MM.1S (cell line): ENCODE measurements around the gene HS6ST3.
"Not testable (repeated sequence)": the region's sequence is repeated elsewhere in the genome, so short reads cannot be mapped to it uniquely, and the experiment has no call there.

Source experiments
- DNase-seq: peaks from one replicate; pipeline ENCODE4 v3.0.0-alpha.2; 2015
- H2AFZ ChIP-seq: fragments of 300-600 bp; sonication (generic); 2 replicates; pipeline ENCODE4 v1.6.0; 2016; ENCODE audit warnings: antibody characterized with exemption, low read length
- H3F3A ChIP-seq: fragments of 300-600 bp; sonication (generic); 2 replicates; pipeline ENCODE4 v1.6.1; 2016; ENCODE audit warnings: mild to moderate bottlenecking, antibody characterized with exemption, low read length, moderate library complexity, mixed read lengths; ENCODE audit not compliant: insufficient read depth
- H3K27ac ChIP-seq: fragments of 300-600 bp; sonication (generic); 2 replicates; pipeline ENCODE4 v1.5.1; 2016; ENCODE audit warnings: mild to moderate bottlenecking, low read length
- H3K27me3 ChIP-seq: fragments of 300-600 bp; sonication (generic); replicated peaks from 2 replicates; pipeline ENCODE4 v1.6.0; 2016; ENCODE audit warnings: low read length; ENCODE audit not compliant: insufficient read depth
- H3K36me3 ChIP-seq: fragments of 300-600 bp; sonication (generic); replicated peaks from 2 replicates; pipeline ENCODE4 v1.6.1; 2016; ENCODE audit warnings: mild to moderate bottlenecking, low read length, mixed read lengths; ENCODE audit not compliant: insufficient read depth
- H3K4me1 ChIP-seq: fragments of 300-600 bp; sonication (generic); 2 replicates; pipeline ENCODE4 v1.6.1; 2016; ENCODE audit warnings: low read length, mixed read lengths
- H3K4me2 ChIP-seq: fragments of 300-600 bp; sonication (generic); 2 replicates; pipeline ENCODE4 v1.6.0; 2016; ENCODE audit warnings: low read depth, low read length
- H3K4me3 ChIP-seq: fragments of 300-600 bp; sonication (generic); 2 replicates; pipeline ENCODE4 v1.5.1; 2016; ENCODE audit warnings: low read length, mixed read lengths
- H3K79me2 ChIP-seq: fragments of 300-600 bp; sonication (generic); 2 replicates; pipeline ENCODE4 v1.6.1; 2016; ENCODE audit warnings: mixed run types, low read length, mixed read lengths
- H3K9ac ChIP-seq: fragments of 300-600 bp; sonication (generic); 2 replicates; pipeline ENCODE4 v1.6.1; 2016; ENCODE audit warnings: low read length, mixed read lengths
- H3K9me2 ChIP-seq: fragments of 300-600 bp; sonication (generic); replicated peaks from 2 replicates; pipeline ENCODE4 v1.6.1; 2016; ENCODE audit warnings: mild to moderate bottlenecking, low read length, mixed read lengths; ENCODE audit not compliant: insufficient read depth
- H3K9me3 ChIP-seq: fragments of 300-600 bp; sonication (generic); replicated peaks from 2 replicates; pipeline ENCODE4 v1.6.1; 2016; ENCODE audit warnings: mild to moderate bottlenecking, low read length, mixed read lengths; ENCODE audit not compliant: insufficient read depth
- H4K20me1 ChIP-seq: fragments of 300-600 bp; sonication (generic); 2 replicates; pipeline ENCODE4 v1.6.1; 2016; ENCODE audit warnings: mild to moderate bottlenecking, low read length, moderate library complexity, mixed read lengths; ENCODE audit not compliant: insufficient read depth
- CTCF ChIP-seq: fragments of 300-600 bp; sonication (generic); IDR thresholded peaks from 2 replicates; pipeline ENCODE4 v1.5.1; 2016; ENCODE audit warnings: antibody characterized with exemption, low read length, mixed read lengths
- EZH2 ChIP-seq: fragments of 300-600 bp; sonication (generic); optimal IDR thresholded peaks from 2 replicates; pipeline ENCODE3; 2017; ENCODE audit warnings: low read depth, mild to moderate bottlenecking, antibody characterized with exemption, low read length, mixed read lengths
- EZH2phosphoT487 ChIP-seq: fragments of 300-600 bp; sonication (generic); IDR thresholded peaks from 2 replicates; pipeline ENCODE4 v1.6.1; 2018; ENCODE audit warnings: antibody characterized with exemption, low read length

The HS6ST3 gene

DNA sequence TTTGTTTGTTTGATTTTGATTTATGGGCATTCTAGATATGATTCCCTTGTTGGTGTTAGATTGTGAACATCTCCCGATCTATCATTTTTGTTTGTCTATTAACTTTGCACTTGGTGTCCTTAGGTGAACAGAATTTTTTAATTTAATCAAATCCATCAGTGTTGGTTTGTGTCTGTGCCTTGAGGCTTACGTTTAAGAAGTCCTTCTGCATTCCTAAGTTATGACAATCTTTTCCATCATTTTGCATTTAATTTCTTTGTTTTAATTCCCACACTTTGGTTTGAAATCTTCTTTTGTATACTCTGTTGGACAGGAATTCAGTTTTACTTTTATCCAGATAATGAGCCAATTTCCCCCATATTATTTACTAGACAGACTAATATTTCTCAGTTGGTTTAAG, 421.7 kb downstream of the HS6ST3 start:
- Histone ChIP-seq H3K9ac (no peak overlapping the region), H4K20me1 (no peaks in the 10 kb centered on the region), H3K9me3 (no peaks in the 10 kb centered on the region), H3K4me2 (no peak overlapping the region), H3K36me3 (no peaks in the 10 kb centered on the region), H3K9me2 (no peaks in the 10 kb centered on the region), H2AFZ (no peak overlapping the region), H3K27ac (no peak overlapping the region), H3K27me3 (no peaks in the 10 kb centered on the region), H3K4me3 (no peak overlapping the region), H3K4me1 (0 out of 2 replicates have a peak, but pooled peaks cover 2% of the 10 kb centered on the region), H3F3A (no peaks in the 10 kb centered on the region), H3K79me2 (no peaks in the 10 kb centered on the region)
- TF ChIP-seq EZH2phosphoT487, result no peak
- no peak for TF ChIP-seq CTCF
- no peak for TF ChIP-seq EZH2
- DNase-seq, result no peak

DNA sequence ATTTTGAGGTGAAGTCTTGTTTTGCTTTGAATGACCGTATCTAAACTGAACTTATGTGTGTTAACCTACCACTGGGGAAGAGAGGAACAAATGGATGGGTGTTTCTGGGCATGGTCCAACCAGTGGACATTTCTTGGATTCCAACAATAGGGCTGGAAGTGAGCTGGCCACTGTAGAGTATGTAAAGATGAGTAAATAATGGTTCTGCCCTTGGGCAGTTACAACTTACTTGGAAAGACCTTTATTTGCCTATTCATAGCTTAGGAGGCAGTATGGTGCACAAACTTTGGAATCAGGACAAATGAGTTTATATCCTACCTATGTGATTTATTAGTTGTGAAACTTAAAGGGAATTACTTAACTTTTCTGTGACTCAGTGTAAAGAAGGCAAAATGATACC, 429.5 kb downstream of the HS6ST3 start:
- H3K27ac ChIP-seq, result no peak overlapping the region
- TF ChIP-seq EZH2phosphoT487 (no peak), CTCF (no peak), EZH2 (no peak)
- no peak for DNase-seq

DNA sequence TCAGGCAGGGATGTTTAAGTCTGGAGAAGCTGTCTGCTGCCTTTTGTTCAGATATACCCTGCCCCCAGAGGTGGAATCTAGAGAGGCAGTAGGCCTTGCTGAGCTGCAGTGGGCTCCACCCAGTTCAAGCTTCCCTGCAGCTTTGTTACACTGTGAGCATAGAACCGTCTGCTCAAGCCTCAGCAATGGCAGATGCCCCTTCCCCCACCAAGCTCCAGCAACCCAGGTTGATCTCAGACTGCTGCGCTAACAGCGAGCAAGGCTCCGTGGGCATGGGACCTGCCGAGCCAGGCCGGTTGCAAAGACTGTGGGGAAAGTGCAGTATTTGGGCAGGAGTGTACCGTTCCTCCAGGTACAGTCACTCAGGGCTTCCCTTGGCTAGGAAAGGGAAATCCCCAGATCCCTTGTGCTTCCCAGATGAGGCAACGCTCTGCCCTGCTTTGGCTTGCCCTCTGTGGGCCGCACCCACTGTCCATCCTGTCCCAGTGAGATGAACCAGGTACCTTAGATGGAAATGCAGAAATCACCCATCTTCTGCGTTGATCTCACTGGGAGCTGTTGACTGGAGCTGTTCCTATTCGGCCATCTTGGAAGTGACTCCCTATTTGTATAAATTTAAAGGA, 434.6 kb downstream of the HS6ST3 start:
- H2AFZ ChIP-seq, H3F3A ChIP-seq, DNase-seq, H3K9me2 ChIP-seq, H3K27me3 ChIP-seq, H4K20me1 ChIP-seq, H3K9me3 ChIP-seq, H3K79me2 ChIP-seq, H3K4me1 ChIP-seq, H3K27ac ChIP-seq, H3K4me3 ChIP-seq, H3K4me2 ChIP-seq, H3K9ac ChIP-seq, H3K36me3 ChIP-seq: not testable (repeated sequence)

More for the DNA sequence above, 429.5 kb downstream of the HS6ST3 start:
- no peaks in the 10 kb centered on the region for H4K20me1 ChIP-seq
- H3K27me3 ChIP-seq, result no peaks in the 10 kb centered on the region
- no peaks in the 10 kb centered on the region for H3F3A ChIP-seq
- no peaks in the 10 kb centered on the region for H3K9me3 ChIP-seq
- H3K4me2 ChIP-seq, result no peak overlapping the region
- no peak overlapping the region for H3K9ac ChIP-seq
- H2AFZ ChIP-seq, result no peak overlapping the region
- H3K79me2 ChIP-seq, result no peaks in the 10 kb centered on the region
- H3K9me2 ChIP-seq, result no peaks in the 10 kb centered on the region
- H3K4me1 ChIP-seq, result no peaks in the 10 kb centered on the region
- H3K36me3 ChIP-seq, result no peaks in the 10 kb centered on the region
- no peak overlapping the region for H3K4me3 ChIP-seq

GRCh38 chr13:96525715-96526114, 435.8 kb downstream of the HS6ST3 start:
- Histone ChIP-seq H3F3A (no peaks in the 10 kb centered on the region), H3K9me2 (no peaks in the 10 kb centered on the region), H3K4me3 (no peak overlapping the region), H2AFZ (no peak overlapping the region), H4K20me1 (no peaks in the 10 kb centered on the region), H3K9ac (no peak overlapping the region), H3K79me2 (no peaks in the 10 kb centered on the region), H3K9me3 (no peaks in the 10 kb centered on the region), H3K36me3 (no peaks in the 10 kb centered on the region), H3K4me1 (no peaks in the 10 kb centered on the region), H3K4me2 (no peak overlapping the region), H3K27me3 (no peaks in the 10 kb centered on the region), H3K27ac (no peak overlapping the region)
- no peak for DNase-seq
- no peak for TF ChIP-seq EZH2phosphoT487
- TF ChIP-seq CTCF, result no peak
- TF ChIP-seq EZH2, result no peak
